Measurements from ENCODE around the gene SLC22A15. TPM values are rescaled to one million over a fixed set of nuclear protein-coding genes. Genes with fewer than 3 reads are reported as not detected.

The SLC22A15 gene
- total and polyA plus RNA-seq, 2 experiments from 2014 or later: 2.7 to 3.8 TPM

GRCh38 chr1:116075990-116076389 is 99.7 kb downstream of the SLC22A15 start:
- Mint-ChIP-seq H3K27me3 (ENCODE audit: insufficient read depth, low read depth, poor library complexity) (no peaks in the 10 kb centered on the region), H3K4me3 (no peak overlapping the region), H3K36me3 (ENCODE audit: low read depth) (no peaks in the 10 kb centered on the region), H3K9me3 (no peaks in the 10 kb centered on the region), H3K27ac (no peak overlapping the region), H3K4me1 (peaks cover 10% of the 10 kb centered on the region)
- Histone ChIP-seq H3K9me2 (ENCODE audit: insufficient read depth) (no peaks in the 10 kb centered on the region), H2AFZ (no peak overlapping the region), H4K20me1 (replicated peaks; ENCODE audit: insufficient read depth) (no peaks in the 10 kb centered on the region), H3F3A (replicated peaks; ENCODE audit: low read depth) (no peaks in the 10 kb centered on the region), H3K36me3 (ENCODE audit: insufficient read depth) (no peaks in the 10 kb centered on the region), H3K4me1 (ENCODE audit: insufficient read depth) (no peaks in the 10 kb centered on the region), H3K27me3 (ENCODE audit: insufficient read depth) (no peaks in the 10 kb centered on the region), H3K4me2 (no peak overlapping the region), H3K4me3 (no peak overlapping the region), H3K27ac (ENCODE audit: low read depth) (no peak overlapping the region), H3K79me2 (replicated peaks; ENCODE audit: insufficient read depth) (no peaks in the 10 kb centered on the region)
- no peak for TF ChIP-seq CREB1 (CRISPR knock-in tag; IDR thresholded peaks at IDR 0.05; ENCODE audit: low read depth)
- no peak for TF ChIP-seq JUNB (IDR thresholded peaks at IDR 0.05; ENCODE audit: unreplicated experiment)
- TF ChIP-seq POLR2AphosphoS5 (IDR thresholded peaks at IDR 0.05; ENCODE audit: low read depth): no peak
- no peak for TF ChIP-seq STAT1 (IDR thresholded peaks at IDR 0.05; ENCODE audit: unreplicated experiment)
- TF ChIP-seq EZH2 (IDR thresholded peaks at IDR 0.05; ENCODE audit: low read depth, unreplicated experiment): no peak
- TF ChIP-seq ZNF462 (CRISPR knock-in tag; IDR thresholded peaks at IDR 0.05): no peak
- TF ChIP-seq REST (IDR thresholded peaks at IDR 0.05; ENCODE audit: unreplicated experiment): no peak
- no peak for TF ChIP-seq NANOG (IDR thresholded peaks at IDR 0.05; ENCODE audit: borderline replicate concordance)
- TF ChIP-seq CTCF (conservative IDR thresholded peaks at IDR 0.05; ENCODE audit: low read depth in 2 of 2): no peak
- no peak for DNase-seq (ENCODE audit: low spot score)
- ATAC-seq: no peak

All from GM23338 (cell line).